HepG2 (cell line): ENCODE measurements around the gene NEDD8. TPM values are rescaled to one million over a fixed set of nuclear protein-coding genes. Genes with fewer than 3 reads are reported as not detected.

Experiments used
- JUNB ChIP-seq: sonication (generic); formaldehyde crosslinking; IDR thresholded peaks from 2 replicates; pipeline ENCODE4 v1.8.0; 2022; ENCODE audit warnings: missing genetic modification reagents, mild to moderate bottlenecking, borderline replicate concordance
- MZF1 ChIP-seq: sonication (generic); formaldehyde crosslinking; IDR thresholded peaks from 2 replicates; pipeline ENCODE4 v1.8.1; 2023; ENCODE audit warnings: mild to moderate bottlenecking, missing genetic modification reagents, borderline replicate concordance
- NR2F1 ChIP-seq, 2 experiments: fragments of 450-650 bp in 1 of 2; formaldehyde crosslinking in 1 of 2; IDR thresholded peaks; 2 replicates each; pipeline versions ENCODE4 v1.5.0 to v1.6.1; 2016 to 2020; ENCODE audit warnings: mild to moderate bottlenecking in 1 of 2, missing compliant biosample characterization in 1 of 2, missing genetic modification reagents in 1 of 2, moderate library complexity in 1 of 2
- POLR2AphosphoS2 ChIP-seq: IDR thresholded peaks from 2 replicates; pipeline ENCODE4 v1.6.1; 2011; ENCODE audit warnings: low read depth, low read length, improper control_type of control experiment
- SRSF4 ChIP-seq: fragments of 200-400 bp; formaldehyde crosslinking; IDR thresholded peaks from one replicate; pipeline ENCODE4 v1.6.1; 2018; ENCODE audit warnings: mild to moderate bottlenecking, low read depth, low read length, moderate library complexity; ENCODE audit not compliant: poor library complexity, severe bottlenecking
- STAT6 ChIP-seq: sonication (generic); formaldehyde crosslinking; IDR thresholded peaks from 2 replicates; pipeline ENCODE4 v1.4.0; 2020; ENCODE audit warnings: missing genetic modification reagents, mild to moderate bottlenecking, borderline replicate concordance
- TAF15 ChIP-seq: fragments of 200-400 bp; formaldehyde crosslinking; IDR thresholded peaks from one replicate; pipeline ENCODE4 v1.6.1; 2018; ENCODE audit warnings: mild to moderate bottlenecking, low read depth, low read length; ENCODE audit not compliant: poor library complexity, severe bottlenecking
- ZBTB10 ChIP-seq: sonication (generic); formaldehyde crosslinking; IDR thresholded peaks from 2 replicates; pipeline ENCODE4 v1.4.0; 2020; ENCODE audit warnings: missing genetic modification reagents, borderline replicate concordance
- ZBTB2 ChIP-seq: sonication (generic); formaldehyde crosslinking; IDR thresholded peaks from 2 replicates; pipeline ENCODE4 v1.8.0; 2022; ENCODE audit warnings: low read depth, missing genetic modification reagents
- ZNF432 ChIP-seq: sonication (generic); formaldehyde crosslinking; IDR thresholded peaks from 2 replicates; pipeline ENCODE4 v1.5.0; 2020; ENCODE audit warnings: missing genetic modification reagents, mild to moderate bottlenecking, borderline replicate concordance
- ZNF598 ChIP-seq: sonication (generic); formaldehyde crosslinking; IDR thresholded peaks from 2 replicates; pipeline ENCODE4 v1.5.1; 2020; ENCODE audit warnings: mild to moderate bottlenecking, missing genetic modification reagents, borderline replicate concordance
- polyA plus RNA-seq, 8 experiments: library from polyadenylated mRNA; depleted of rRNA in 3 of 8; stranded (reverse) in 7 of 8; unstranded in 1 of 8; fragments of >200 nt; fragmentation: Illumina TruSeq in 4 of 8; extraction: Trizol in 4 of 8; gene quantifications; 2 replicates each; pipeline versions ENCODE4 v1.2.1 to v1.2.3, GENCODE V29; 2011 to 2016; ENCODE audit warnings: low read depth in 4 of 8, missing spikeins in 1 of 8, mixed read lengths in 1 of 8; ENCODE audit not compliant: insufficient read depth in 1 of 8
- total RNA-seq, 5 experiments: library from RNA; depleted of rRNA; stranded (reverse); fragments of >200 nt; fragmentation: Illumina TruSeq; extraction: Trizol; gene quantifications; 2 replicates each; pipeline ENCODE4 v1.2.3, GENCODE V29; 2016; ENCODE audit warnings: low read depth in 1 of 5
- TF ChIP-seq, protein P1 (sequence below): sonication (generic); formaldehyde crosslinking; IDR thresholded peaks from 2 replicates; pipeline ENCODE4 v1.4.0; 2020; ENCODE audit warnings: mild to moderate bottlenecking, missing genetic modification reagents
- TF ChIP-seq, protein P2 (sequence below): sonication (generic); formaldehyde crosslinking; IDR thresholded peaks from 2 replicates; pipeline ENCODE4 v1.8.1; 2023; ENCODE audit warnings: mild to moderate bottlenecking, moderate library complexity, missing genetic modification reagents

The NEDD8 gene
- total and polyA plus RNA-seq, 2 of the 13 experiments (the other 11 are each of a cell fraction or from before 2014, with no cell fraction given) = 535 to 713 TPM

DNA sequence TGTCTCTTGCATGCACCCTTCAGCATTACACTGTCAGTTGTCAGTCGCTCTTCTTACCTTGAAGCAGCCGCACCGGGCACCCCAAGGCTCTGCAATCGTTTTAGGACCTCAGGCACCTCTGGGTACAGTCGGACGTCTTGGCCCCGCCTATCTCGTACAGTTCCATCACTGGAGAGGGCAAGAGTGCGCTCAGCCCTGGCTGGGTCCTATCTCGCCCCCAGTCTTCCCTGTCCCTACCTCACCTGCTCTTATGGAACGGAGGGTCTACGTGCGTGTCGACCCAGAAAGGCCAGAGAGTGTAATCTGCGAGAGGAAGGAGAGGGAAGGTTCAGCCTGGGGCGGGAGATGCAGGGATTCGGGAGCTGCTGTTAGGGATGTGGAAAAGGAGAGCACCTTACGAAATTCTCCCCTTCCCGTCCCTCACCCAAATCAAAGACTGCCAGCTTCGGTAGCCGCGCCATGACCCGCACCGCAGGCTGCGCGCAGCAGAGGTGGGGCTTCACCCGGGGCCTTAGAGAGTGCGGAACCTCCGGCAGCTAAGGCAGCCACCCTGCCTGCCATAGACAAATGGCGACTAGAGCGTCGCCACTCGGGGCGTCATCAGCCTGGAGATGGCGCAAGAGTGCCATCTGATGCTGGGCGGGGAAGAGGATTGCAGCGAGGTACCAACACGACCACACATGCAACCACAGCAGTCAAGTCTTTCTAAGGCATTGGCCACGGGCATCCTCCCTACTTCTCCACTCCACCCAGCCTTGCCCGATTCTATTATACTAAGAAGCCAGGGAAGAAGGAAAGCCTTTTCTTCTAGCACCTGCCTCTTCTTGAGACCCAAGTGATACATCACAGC lies 16.4 kb downstream of the NEDD8 start, which contains the start of gene MDP1 (continued):
- peak; percentile 98 for TF ChIP-seq STAT6 (CRISPR knock-in tag)
- peak; percentile 100 for TF ChIP-seq TAF15
- TF ChIP-seq MZF1 (CRISPR knock-in tag) = no peak; the same call in none of the 2 replicates
- TF ChIP-seq JUNB = no peak
- TF ChIP-seq POLR2AphosphoS2 = peak; percentile 67; the same call in 1 of the 2 replicates
- TF ChIP-seq ZBTB2 (CRISPR knock-in tag) = peak; percentile 26; the same call in 1 of the 2 replicates
- TF ChIP-seq NR2F1 (CRISPR knock-in tag; IDR thresholded peaks at IDR 0.05) = peak; percentile 5 to 44; a peak in 3 of 4 replicates
- TF ChIP-seq, protein P1, sequence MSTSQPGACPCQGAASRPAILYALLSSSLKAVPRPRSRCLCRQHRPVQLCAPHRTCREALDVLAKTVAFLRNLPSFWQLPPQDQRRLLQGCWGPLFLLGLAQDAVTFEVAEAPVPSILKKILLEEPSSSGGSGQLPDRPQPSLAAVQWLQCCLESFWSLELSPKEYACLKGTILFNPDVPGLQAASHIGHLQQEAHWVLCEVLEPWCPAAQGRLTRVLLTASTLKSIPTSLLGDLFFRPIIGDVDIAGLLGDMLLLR = peak; percentile 97
- no peak for TF ChIP-seq ZNF432 (CRISPR knock-in tag)
- peak; percentile 52; the same call in 1 of the 2 replicates for TF ChIP-seq ZBTB10 (CRISPR knock-in tag)
- TF ChIP-seq, protein P2, sequence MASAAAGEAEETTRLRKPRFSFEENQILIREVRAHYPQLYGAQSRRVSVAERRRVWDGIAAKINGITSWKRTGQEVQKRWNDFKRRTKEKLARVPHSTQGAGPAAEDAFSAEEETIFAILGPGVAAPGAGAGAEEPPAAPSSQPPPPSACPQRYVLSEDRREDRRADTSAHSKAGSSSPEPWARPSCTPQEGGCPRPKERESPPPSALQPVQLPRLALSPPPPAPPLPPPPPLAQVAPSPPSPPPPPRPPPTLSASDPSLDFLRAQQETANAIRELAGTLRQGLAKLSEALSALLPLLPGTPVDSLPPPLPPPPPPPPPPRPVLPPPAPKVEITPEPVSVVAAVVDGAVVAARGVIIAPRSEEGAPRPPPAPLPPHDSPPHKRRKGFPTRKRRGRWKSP (CRISPR knock-in tag) = no peak
- peak; percentile 70; the same call in 1 of the 2 replicates for TF ChIP-seq ZNF598 (CRISPR knock-in tag)
- TF ChIP-seq SRSF4 = no peak
